ENCODE measurements around the gene ADGRF1.
A peak's percentile ranks its signal among the peaks of the same experiment; 100 is the strongest.
"Not testable (repeated sequence)": the region's sequence is repeated elsewhere in the genome, so short reads cannot be mapped to it uniquely, and the experiment has no call there.

Gene ADGRF1

DNA sequence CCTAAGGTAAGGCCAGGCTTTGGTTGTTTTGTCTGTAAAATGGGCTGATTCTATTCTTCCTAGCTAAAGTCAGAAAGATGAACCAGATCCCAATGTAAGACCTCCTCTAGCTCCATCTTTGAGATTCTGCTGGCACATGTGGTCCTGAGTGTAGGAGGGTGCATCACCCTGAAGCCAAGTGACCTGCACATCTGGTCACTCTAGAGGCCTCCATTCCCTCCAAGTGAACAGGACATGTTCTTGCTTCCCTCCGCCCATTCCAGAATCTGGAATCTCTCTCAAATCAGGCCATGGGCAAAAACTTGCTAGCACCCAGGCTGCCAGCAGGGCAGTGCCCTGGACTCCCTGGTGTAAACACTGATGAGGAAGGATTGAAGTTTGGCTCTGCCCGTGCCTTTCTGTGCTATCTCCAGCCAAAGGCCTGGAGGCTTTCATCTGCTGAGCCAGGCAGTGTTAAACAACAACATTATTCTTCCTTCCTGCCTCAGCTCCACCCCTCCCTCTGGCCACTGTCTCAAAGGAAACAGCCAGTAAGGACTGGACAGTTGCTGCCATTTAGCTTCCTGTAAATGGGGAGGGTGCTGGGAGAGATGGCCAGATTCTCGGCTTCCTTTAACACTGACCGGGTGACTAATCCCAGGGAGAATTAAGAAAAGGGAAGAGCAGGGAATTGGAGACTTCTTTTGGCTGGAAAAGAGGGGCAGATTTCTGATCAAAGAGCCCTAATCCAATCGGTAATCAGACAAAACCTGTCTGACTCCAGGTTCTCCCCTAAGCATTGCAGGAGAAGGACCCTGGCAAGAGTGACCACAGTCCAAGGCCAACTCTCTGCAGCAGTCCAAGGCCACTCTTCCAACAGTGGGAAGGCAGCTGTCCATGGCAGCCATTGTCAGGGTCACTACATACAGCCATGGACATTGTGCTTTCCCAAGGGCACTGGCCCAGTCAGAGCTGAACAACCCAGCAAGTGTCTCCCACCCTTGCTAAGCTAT lies 19.5 kb upstream of the ADGRF1 start:
- no peak for DNase-seq

DNA sequence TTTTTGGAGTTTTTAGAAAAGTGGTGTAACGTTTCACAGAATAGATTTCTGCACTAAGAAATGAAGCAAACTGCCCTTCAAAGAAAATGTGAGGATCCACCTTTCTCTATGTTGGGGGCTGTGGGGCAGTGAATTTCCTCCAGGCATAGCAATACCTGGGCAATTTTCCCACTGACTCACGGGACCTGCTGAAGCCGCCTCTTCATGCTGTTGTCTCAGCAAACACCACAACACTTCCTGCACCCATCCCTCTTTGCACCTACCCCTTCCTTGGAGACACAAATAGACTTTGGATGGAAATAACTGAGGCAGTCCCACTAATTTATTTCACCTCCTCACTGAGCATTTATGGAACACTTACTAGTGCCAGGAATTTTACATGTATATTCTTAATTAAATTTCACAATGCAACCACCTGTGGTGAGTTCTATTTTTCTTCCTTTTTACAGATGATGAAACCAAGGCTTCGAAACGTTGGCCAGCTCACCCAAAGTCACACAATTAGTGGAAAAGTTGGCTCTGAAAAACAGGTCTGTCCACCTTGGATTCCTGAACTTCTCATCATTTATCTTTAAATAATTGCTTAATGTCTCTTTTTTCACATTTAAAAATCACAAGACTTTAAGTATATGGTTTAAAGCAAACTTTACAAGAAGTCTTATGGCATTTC lies 17.2 kb upstream of the ADGRF1 start:
- DNase-seq: no peak

DNA sequence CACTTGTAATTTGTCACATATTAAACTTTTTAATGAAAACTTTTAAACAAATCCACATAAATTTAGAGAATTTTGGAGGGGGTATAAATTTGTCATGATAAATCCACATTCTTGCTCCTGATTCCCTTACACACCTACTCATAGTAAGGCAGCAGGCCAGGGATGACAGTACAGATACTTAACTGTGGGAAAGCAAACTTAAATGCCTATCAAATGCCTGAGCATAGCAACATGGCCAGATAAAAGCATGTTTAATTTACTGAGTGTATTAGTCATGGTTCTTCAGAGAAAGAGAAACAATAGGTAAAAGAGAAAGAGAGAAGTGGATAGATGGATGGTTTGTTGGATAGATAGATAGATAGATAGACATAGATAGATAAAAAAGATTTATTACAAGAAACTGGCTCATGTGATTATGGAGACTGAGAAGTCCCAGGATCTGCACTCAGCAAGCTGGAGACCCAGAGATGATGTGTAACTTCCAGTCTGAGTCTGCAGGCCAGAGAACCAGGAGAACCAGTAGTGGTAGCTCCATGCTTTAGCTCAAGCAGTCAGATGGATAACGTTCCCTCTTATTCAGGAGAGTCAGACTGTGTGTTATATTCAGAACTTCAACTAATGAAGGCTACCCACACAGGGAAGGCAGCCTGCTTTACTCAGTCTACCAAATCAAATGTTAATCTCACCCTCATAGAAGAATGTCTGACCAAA lies 15.9 kb upstream of the ADGRF1 start:
- no peak for DNase-seq

DNA sequence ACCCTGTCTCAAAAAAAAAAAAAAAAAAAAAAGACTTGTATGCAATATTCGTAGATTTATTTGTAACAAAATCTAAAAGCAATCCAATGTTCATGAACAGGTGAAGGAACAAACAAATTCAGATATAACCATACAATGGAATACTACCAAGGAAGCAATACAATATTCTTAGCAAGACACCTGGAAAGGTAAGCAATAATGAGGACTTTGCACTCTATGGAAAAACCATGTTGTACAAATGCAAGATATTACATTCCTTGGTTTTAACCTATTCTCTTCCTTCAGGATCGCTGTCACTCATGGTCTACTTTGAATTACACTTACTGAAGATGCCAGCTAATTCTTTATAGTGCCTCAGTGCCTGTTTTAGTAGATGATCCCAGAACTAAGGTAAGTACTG lies 14.7 kb upstream of the ADGRF1 start:
- DNase-seq: no peak

DNA sequence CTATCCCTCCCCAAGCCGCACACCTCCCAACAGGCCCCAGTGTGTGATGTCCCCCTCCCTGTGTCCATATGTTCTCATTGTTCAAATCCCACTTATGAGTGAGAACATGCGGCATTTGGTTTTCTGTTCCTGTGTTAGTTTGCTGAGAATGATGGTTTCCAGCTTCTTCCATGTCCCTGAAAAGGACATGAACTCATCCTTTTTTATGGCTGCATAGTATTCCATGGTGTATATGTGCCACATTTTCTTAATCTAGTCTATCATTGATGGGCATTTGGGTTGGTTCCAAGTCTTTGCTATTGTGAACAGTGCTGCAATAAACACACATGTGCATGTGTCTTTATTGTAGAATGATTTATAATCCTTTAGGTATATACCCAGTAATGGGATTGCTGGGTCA lies 12.2 kb upstream of the ADGRF1 start:
- not testable (repeated sequence) for DNase-seq

DNA sequence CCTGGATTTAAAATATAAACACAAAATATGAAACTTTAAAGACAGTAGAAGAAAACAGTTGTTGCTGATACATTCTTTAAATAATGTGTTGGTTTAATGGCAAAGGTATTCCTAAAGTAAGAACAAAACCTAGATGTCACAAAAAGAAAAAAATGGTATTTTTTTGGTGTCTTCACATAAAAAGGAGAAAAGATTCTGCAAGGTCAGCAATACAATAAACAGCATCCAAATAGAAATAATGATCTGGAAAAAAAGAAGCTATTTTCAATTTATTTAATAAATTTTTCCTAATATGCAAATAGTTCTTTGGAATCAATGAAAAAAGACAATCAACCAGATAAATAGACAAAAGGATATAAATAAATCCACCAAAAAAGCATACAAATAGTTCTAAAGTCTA lies 6.5 kb upstream of the ADGRF1 start:
- DNase-seq: no peak

DNA sequence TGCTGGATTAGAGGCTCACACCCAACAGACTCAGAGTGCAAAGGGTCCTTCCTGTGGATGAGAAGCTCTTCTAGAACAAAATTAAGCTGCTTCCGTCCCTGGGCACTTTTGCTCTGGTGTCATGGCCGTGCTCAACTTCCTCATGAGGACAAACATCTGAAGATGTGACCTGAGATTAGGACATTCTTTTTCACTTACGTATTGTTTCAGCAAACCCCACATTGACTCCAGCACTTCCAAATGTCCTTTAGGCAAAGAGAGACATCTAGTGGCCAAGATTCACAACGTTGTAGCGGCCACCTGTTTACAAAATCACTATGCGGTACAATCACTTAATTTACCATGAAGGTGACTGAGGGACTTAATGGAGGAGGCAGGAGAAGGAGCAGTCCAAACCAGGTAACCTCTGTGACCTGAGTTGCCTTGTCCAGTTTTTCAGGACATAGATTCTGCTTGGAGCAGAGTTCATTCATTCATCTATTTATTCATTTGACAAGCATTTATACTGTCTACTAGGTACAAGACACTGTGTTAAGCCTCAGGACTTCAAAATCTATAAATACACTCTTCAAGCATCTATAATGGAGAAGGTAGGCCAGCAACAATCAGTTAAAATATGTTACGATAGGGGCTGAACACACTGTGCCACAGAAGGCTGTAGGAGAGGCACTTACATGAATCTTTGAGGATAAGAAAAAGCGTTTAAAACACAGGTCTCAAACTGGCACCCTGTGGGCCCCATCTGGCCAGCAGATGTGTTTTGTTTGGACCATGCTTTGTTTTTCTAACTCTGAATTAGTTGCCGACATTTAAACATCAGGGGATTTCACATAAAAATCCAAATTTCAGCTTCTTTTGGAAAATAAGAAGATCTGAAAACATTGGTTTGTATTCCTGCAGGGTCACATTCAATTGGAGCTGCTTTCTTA lies 5.6 kb upstream of the ADGRF1 start:
- DNase-seq: peak; percentile 32

DNA sequence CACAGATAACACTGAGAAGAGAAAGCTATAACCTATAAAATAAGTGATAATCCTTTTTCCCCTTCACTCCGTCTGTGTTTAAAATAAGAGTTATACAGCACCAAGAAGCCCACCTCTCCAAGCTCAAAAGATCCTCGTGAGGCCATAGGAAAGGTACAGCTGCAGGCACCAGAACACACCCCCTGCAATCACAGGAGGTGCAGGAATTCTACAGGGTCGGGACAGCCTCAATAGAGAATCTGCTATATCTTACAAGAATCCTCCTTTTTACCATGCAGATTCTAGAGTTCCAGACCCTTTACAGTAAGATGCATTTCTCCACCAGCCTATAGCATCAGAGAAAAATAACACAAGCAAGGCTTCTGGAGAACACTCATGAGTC lies 5.0 kb upstream of the ADGRF1 start:
- DNase-seq: no peak

DNA sequence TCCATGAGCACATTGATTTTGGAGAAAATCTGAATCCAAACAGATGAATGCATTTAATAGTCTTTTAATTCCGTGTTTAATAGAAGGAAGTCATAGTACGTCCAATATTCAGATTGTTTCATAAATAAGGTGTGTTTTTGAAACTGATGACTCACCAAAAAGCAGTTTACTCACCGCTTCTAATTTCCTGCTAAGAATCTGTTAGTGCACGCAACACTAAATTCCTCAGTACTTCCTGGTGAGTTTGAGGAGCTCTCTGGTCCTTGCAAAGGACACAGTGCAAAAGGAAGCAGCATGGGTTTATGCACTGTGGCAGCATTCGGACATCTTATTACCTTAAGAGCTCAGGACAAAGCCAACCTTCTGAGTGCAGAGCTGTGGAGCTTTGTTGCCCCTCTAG lies 2.3 kb upstream of the ADGRF1 start:
- no peak for DNase-seq

DNA sequence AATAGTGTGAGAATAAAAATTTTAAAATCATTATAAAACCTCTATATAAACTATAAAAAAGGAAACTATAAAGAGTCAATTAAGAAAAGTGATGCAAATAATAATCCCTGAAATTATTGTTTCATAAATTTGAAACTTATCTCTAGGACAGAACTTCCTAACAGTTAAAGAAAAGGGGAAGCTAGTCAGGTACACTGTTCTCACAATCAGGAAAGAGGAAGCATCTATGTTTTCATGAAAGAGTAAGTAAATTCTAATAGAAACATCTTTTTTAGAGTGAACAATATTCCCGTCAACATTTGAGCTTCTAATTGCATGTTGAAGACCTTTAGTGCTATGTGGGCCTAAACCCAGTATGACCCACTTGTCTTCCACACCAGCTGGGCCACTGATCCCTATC lies 1.2 kb upstream of the ADGRF1 start:
- DNase-seq: no peak

DNA sequence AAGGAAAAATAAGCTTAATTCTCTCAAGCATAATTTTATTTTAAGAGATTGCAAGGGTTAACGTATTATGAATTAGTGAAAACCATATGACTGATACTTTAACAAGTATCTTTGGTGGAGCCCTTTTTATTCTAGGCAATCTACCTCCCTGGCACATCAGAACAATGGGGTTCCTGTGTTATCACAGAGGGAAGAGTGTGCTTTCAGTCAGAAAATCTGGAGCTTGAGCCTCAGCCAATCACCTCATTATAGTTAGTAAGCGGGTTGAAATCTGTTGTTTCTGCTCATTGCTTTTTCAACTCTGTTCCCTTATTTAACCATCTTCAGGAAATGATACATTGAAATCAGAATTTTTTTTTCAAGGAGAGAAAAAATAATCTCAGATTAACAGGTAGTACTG lies 391 bp downstream of the ADGRF1 start:
- no peak for DNase-seq

DNA sequence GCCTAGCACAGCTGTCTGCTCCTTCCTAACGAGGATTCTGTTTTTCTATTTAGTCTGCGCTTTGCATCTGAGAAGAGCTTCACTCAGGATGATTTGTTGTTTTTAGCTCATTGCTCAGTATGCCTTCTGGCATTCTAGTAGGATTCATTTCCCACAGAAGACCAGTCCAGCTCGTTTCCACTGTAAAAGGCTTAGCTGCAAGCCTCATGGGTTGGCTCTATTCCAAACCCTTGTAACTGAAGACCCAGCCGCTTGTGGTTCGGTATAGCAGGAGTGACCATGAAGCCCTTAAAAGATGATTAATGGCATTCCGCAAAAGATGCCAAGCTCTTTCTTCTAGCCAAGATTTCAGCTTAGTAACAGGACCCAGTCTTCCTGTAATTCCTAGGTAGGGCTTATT lies 7.2 kb downstream of the ADGRF1 start:
- peak; percentile 63 for DNase-seq

DNA sequence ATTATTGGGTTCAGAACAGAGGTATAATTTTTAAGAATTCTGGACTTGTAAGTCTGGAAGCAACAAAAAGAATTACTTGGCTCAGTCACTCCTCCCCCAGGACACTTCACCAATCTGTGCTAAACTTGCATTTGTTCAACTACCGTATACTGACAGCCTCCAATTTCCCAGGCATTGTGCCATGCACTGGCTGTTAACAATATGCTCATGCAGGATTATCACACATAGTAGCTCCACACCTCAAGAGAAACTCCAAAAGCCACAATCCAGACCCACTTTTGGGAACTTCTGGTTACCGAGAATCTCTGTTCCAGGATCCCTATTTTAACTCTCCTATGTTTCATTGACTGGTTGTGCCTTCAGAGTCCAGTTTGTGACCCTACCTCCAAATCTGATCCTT lies 7.7 kb downstream of the ADGRF1 start:
- no peak for DNase-seq

DNA sequence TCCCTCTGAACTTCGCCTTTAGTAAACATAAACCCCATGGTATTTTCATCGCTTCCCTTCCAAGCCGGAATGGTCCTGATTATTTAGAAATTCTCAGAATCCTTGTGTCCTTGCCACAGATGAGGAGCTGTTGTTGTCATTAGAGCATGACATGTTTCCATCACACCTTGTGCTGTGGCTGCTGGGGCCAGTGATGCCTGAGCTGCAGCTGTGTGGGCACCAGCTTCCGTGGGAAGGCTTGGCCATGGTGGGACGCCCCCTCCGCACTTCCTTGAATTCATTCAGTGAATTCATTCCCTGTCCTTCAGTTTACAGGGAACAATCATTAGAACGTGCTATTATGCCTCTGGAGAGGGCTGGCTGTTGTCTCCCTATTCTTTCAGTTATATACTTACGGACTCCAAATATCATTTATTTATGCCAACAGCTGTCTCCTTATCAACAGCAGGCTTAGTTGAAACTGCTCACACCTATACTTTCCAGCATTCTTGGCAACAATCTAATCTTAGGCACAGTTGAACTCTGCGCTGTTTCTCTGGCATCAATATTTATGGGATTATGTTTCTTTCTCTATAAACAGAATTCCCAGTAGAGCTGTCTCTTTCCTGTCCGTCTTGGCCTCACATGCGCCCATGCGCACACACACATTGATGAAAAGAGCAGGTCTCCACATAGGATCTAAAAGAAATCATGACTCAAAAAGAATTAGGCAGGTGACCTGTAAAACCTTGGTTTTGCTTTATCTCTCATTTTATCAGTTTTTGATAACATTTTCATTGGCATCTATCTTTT lies 9.0 kb downstream of the ADGRF1 start:
- no peak for DNase-seq

DNA sequence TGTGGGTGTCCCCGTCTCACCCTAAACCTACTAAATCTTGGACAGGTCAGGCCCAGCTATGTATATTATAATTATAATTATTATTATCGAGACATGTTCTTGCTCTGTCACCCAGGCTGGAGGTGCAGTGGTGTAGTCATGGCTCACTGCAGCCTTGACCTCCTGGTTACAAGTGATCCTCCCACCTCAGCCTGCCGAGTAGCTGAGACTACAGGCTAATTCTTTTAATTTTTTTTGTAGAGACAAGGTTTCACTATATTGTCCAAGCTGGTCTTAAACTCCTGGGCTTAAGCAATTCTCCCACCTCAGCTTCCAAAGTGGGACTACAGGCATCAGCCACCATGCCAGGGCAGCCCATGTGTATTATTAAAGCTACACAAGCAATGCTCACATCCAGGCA lies 10.5 kb downstream of the ADGRF1 start:
- DNase-seq: no peak

DNA sequence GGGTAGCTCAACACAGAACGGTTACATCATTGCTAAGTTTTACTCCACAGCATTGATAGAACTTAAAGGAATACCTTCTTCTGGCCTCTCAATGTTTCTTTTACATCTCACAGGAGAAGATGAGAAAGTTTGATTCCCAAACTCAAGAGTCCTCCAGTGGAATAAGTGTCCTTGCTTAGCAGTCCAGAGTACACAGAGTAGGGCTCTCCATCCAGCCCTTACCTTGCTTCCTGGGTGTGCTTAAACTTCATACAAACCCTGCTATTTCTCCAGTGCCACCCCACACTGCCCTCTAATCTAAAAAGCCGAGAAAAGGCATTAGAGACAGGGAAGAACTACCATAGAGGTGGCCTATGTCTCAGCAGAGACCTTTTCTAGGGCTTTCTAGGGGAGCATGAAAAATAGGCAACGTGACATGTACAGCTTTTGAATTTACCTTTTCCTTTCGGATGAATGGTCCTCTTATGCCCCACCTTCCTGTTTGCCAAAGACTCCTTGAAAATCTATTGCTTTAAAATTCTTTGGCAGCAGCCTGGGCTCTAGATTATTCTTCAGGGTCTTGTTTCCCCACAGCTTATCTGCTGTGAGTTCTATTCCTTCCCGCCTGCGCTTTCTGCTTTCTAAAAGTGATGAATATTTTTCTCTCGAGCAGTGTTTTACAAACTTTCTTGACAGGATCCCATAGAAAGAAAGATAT lies 12.1 kb downstream of the ADGRF1 start:
- DNase-seq: no peak

DNA sequence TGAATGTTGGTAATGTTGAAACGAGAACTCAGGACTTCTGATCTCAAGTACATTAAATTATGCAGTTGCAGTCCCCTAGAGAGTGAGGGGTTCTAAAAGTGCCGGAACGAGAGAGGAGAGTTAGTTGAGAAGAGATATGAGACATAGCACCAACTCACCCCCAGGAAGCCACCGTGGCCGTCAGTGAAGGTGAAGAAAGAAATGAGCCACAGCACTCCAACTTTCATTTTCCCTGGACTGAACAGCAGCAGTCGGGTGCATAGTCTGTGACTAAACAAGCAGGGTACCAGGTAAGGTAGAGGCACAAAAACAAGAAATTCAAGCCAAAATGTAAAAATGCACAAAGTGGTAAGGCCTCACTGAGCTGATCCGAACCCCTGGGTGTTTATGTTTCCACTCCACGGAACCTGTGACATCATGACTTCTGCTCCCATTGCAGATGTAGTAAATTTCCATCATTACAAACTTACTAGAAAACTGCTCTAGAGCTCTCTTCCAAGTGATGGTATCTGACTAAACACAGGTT lies 13.2 kb downstream of the ADGRF1 start:
- no peak for DNase-seq

DNA sequence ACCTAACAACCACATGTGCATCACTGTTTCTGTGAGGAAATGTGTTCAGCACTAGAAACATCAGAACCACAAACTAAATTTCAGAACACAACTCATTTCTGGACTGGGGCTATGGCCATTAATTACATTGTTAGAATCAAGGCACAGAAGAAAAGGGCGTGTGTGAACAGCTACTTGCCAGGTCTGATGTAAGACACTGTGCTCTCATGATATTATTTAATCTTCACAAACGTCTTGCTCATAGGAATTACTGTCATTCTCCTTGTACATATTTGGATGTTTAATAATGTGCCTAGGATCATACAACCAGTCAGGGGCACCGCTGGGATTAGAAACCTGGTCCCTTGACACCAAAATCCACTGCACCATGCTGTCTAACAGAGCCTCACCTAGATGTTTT lies 14.8 kb downstream of the ADGRF1 start:
- DNase-seq: no peak

DNA sequence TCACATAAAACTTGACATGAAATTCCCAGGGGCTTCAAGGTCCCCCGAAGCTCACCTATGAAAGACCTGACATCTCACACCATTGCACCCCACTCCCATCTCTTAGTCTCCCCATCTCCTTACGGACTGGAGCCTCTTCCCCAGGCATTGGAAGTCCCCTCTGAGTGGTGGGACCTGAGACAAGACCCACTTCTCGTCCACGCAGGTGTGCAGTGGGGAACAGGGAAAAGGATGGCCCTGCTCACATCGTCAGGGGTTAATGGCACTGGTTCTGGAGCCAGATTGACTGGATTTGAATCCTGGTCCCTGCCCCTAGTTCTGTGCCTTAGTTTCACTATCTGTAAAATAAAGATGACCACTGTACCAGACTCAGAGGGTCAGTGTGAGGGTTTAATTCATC lies 15.5 kb downstream of the ADGRF1 start:
- no peak for DNase-seq

DNA sequence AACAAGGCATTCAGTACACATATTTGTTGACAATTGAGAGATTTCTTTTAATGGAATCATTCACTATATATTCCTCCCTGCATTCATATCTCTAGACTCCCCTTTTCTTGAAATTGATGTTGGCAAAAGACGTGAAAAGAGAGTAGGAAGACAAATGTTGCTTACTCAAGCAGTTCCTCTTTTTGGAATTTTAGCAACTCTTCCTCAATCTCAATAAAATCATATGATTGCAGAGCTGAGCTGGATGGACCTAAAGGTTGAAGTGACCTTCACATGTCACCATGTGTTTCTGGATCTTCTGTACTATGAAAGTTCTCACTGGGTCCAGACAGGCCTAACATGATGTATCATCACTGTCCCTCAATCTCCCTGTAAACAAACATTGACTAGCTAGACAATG lies 18.6 kb downstream of the ADGRF1 start:
- no peak for DNase-seq

DNA sequence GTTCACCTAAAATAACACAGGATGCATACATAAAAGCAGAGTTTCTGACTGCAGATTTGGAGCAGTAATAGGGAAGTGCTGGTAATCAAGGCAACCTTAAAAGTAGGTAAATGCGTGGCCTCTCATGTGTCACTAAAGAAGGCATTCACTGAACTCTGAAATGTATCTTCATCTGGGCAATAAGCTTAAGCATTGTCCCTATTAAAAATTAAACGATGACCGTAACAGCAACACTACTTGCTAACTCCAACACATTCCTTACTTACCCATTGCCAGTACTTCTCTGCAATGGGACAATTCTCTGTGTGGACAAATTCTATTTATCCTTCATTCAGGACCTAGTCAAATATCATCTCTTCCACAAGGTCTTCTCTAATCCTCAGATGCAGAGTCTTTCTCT lies 19.9 kb downstream of the ADGRF1 start:
- DNase-seq: no peak

Measured in amniotic stem cell (primary cell).